Smooth muscle cell (in vitro differentiated cells): ENCODE data around the gene PLA2G4E. TPM values are rescaled to one million over a fixed set of nuclear protein-coding genes. Genes with fewer than 3 reads are reported as not detected.

Source experiments
- DNase-seq: peaks from one replicate; lab custom pipeline; 2025; ENCODE audit not compliant: unreplicated experiment; lab: John Stamatoyannopoulos, UW
- H2AFZ ChIP-seq: fragments of 200-600 bp; sonication (generic); 2 replicates; pipeline ENCODE4 v1.6.0; 2016; ENCODE audit warnings: antibody characterized with exemption, low read depth, mild to moderate bottlenecking
- H3F3A ChIP-seq: fragments of 200-600 bp; sonication (generic); 2 replicates; pipeline ENCODE4 v1.6.0; 2017; ENCODE audit warnings: antibody characterized with exemption, low read depth
- H3K27ac ChIP-seq: fragments of 200-600 bp; sonication (generic); 2 replicates; pipeline ENCODE4 v1.5.1; 2016; ENCODE audit warnings: low read depth, mild to moderate bottlenecking
- H3K27me3 ChIP-seq: fragments of 200-600 bp; sonication (generic); 2 replicates; pipeline ENCODE4 v1.6.1; 2016; ENCODE audit warnings: low read depth, mild to moderate bottlenecking
- H3K36me3 ChIP-seq: fragments of 200-600 bp; sonication (generic); 2 replicates; pipeline ENCODE4 v1.5.1; 2016; ENCODE audit warnings: low read depth
- H3K4me1 ChIP-seq: fragments of 200-600 bp; sonication (generic); 2 replicates; pipeline ENCODE4 v1.5.1; 2016; ENCODE audit warnings: low read depth
- H3K4me2 ChIP-seq: fragments of 200-600 bp; sonication (generic); 2 replicates; pipeline ENCODE4 v1.6.0; 2016; ENCODE audit warnings: mild to moderate bottlenecking
- H3K4me3 ChIP-seq: fragments of 200-600 bp; sonication (generic); 2 replicates; pipeline ENCODE4 v1.5.1; 2016; ENCODE audit warnings: mild to moderate bottlenecking
- H3K79me2 ChIP-seq: fragments of 200-600 bp; sonication (generic); 2 replicates; pipeline ENCODE4 v1.6.0; 2016; ENCODE audit warnings: low read depth, mild to moderate bottlenecking
- H3K9ac ChIP-seq: fragments of 200-600 bp; sonication (generic); 2 replicates; pipeline ENCODE4 v1.6.0; 2016; ENCODE audit warnings: low read depth
- H3K9me3 ChIP-seq: fragments of 200-600 bp; sonication (generic); replicated peaks from 2 replicates; pipeline ENCODE4 v1.5.1; 2016; ENCODE audit warnings: low read depth
- H4K20me1 ChIP-seq: fragments of 200-600 bp; sonication (generic); 2 replicates; pipeline ENCODE4 v1.6.0; 2016; ENCODE audit warnings: low read depth
- CTCF ChIP-seq: fragments of 200-600 bp; sonication (generic); IDR thresholded peaks from 2 replicates; pipeline ENCODE4 v1.5.1; 2017; ENCODE audit warnings: borderline replicate concordance, mild to moderate bottlenecking, antibody characterized with exemption; ENCODE audit not compliant: insufficient read depth, poor library complexity, severe bottlenecking
- WGBS: methylation state at CpG from one replicate; pipeline ENCODE4 v1.1.7; 2016; ENCODE audit warnings: low lambda C conversion rate; 5-methylcytosine and 5-hydroxymethylcytosine counted together
- polyA plus RNA-seq: library from polyadenylated mRNA; unstranded; fragments of >200 nt; fragmentation: Nextera tagmentation; extraction: Ambion mirVana; gene quantifications from 2 replicates; pipeline ENCODE4 v1.2.1, GENCODE V29; 2016
- total RNA-seq: library from RNA; depleted of rRNA; stranded (reverse); fragments of >200 nt; gene quantifications from 2 replicates; pipeline ENCODE4 v1.2.3, GENCODE V29; 2014

PLA2G4E gene
- total and polyA plus RNA-seq, 2 experiments from 2014 or later = 1.6 TPM; not detected in 1

GRCh38 chr15:41951571-41951970 is 69.3 kb downstream of the PLA2G4E start:
- DNase-seq = no peak
- Histone ChIP-seq H3K4me3 (no peak overlapping the region), H3K79me2 (peaks cover 8% of the 10 kb centered on the region), H3K9ac (no peak overlapping the region), H3K4me2 (no peak overlapping the region), H3F3A (no peaks in the 10 kb centered on the region), H3K9me3 (no peaks in the 10 kb centered on the region), H3K4me1 (no peaks in the 10 kb centered on the region), H3K27ac (no peak overlapping the region), H2AFZ (no peak overlapping the region), H3K36me3 (peaks cover 6% of the 10 kb centered on the region), H3K27me3 (no peaks in the 10 kb centered on the region), H4K20me1 (peaks cover 36% of the 10 kb centered on the region)
- TF ChIP-seq CTCF = no peak
- 50% methylated on average over 2 of the region's 2 CpGs for WGBS

- TF ChIP-seq CTCF = no peak
- Histone ChIP-seq H3K79me2 (peaks cover 8% of the 10 kb centered on the region), H3K27ac (peak overlapping the region; percentile 14), H2AFZ (no peak overlapping the region), H3F3A (no peaks in the 10 kb centered on the region), H3K9me3 (no peaks in the 10 kb centered on the region), H3K4me2 (no peak overlapping the region), H3K4me3 (no peak overlapping the region), H3K9ac (no peak overlapping the region), H3K36me3 (peaks cover 6% of the 10 kb centered on the region), H4K20me1 (peaks cover 29% of the 10 kb centered on the region), H3K4me1 (no peaks in the 10 kb centered on the region), H3K27me3 (no peaks in the 10 kb centered on the region)
- WGBS = 52% methylated on average over 5 of the region's 5 CpGs
- no peak for DNase-seq
Measured at GRCh38 chr15:41950489-41950888, 70.4 kb downstream of the PLA2G4E start.

- no peak for DNase-seq
- peak overlapping the region; percentile 14 for H3K27ac ChIP-seq
Measured at GRCh38 chr15:41950127-41950483, 70.7 kb downstream of the PLA2G4E start.

More at GRCh38 chr15:41950127-41950483, 70.7 kb downstream of the PLA2G4E start:
- Histone ChIP-seq H2AFZ (no peak overlapping the region), H3K4me1 (peaks cover 4% of the 10 kb centered on the region), H3K4me2 (no peak overlapping the region), H4K20me1 (peaks cover 29% of the 10 kb centered on the region), H3F3A (peaks cover 1% of the 10 kb centered on the region), H3K9me3 (no peaks in the 10 kb centered on the region), H3K36me3 (peaks cover 6% of the 10 kb centered on the region), H3K27me3 (no peaks in the 10 kb centered on the region), H3K9ac (no peak overlapping the region), H3K4me3 (no peak overlapping the region), H3K79me2 (peaks cover 6% of the 10 kb centered on the region)
- TF ChIP-seq CTCF = no peak
- WGBS = 65% methylated on average over 4 of the region's 4 CpGs
